GM18499 (cell line): ENCODE data around the gene MDM4.

Experiments used
- ATAC-seq: cut with Tn5 transposase; IDR thresholded peaks from one replicate; pipeline ENCODE4 v1.9.1; 2021; ENCODE audit warnings: moderate number of reproducible peaks; ENCODE audit not compliant: insufficient read depth, unreplicated experiment

Gene MDM4

GRCh38 chr1:204575221-204576190, 59.3 kb downstream of the MDM4 start:
- no peak for ATAC-seq

- ATAC-seq: no peak
Observed at GRCh38 chr1:204576422-204576821, 60.2 kb downstream of the MDM4 start.

DNA sequence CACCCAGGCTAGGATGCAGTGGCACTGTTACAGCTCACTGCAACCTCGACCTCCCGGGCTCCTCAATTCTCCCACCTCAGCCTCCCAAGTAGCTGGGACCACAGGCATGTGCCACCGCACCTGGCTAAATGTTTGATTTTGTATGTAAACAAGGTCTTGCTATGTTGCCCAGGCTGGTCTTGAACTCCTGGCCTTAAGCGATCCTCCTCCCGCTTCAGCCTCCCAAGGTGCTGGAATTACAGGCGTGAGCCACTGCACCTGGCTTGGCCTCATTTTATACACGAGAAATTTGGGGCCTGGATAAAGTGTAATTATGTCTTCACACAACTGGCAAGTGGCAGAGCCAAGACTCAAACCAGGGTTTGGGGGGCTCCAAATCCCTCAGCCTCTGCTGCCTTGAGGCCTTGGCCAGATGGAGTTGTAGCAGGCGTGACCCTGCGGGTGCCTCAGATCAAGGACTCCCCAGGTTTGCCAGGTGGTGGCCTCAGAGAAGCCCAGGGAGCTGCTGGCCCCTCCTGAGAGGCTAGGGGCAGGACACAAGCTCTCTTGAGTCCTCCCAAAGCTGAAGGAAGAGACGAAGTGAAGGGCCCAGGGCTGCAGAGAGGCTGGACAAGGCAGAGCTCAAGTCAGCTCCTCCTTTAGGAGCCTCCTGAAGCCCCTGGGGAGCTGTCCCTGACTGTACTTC, 61.7 kb downstream of the MDM4 start:
- ATAC-seq: no peak

GRCh38 chr1:204578867-204579664, 62.9 kb downstream of the MDM4 start:
- ATAC-seq: no peak

- ATAC-seq: no peak
Observed at GRCh38 chr1:204579681-204580080, 63.5 kb downstream of the MDM4 start.

DNA sequence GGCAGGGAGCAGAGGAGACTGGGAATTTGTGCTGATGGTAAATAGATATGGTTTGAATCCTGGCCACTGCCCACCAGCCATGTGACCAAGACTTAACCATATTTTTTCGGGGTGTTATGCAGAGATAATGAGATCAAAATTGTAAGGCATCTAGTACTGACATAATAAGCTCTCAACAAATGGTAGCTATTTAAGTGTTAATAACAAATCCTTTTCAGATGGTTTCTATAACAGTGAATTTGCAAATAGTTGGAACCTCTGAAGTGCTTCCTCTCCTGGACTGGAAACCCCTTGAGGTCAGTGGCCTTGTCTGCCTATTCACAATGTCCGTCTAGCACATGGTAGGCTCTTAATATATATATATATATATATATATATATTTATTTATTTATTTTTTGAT, 64.7 kb downstream of the MDM4 start:
- no peak for ATAC-seq

DNA sequence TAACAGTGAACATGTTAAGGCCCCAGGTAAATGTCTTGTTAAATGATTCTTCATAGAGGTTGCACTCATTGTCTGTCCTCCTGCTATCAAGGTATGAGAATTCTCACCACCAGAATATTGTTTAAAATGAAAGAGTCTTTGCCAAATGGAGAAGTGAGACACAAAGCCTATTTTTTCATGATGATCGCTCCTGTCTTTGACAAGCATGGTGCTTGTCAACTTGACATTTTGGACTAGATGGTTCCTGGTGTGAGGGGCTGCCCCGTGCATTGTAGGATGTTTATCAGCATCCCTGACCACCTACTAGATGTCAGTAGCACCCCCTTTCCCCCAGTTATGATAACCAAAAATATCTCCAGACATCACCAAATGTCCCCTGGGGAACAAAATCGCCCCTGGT, 65.6 kb downstream of the MDM4 start:
- no peak for ATAC-seq

- ATAC-seq: no peak
Observed at GRCh38 chr1:204583909-204584632, 67.9 kb downstream of the MDM4 start.

- no peak for ATAC-seq
Observed at GRCh38 chr1:204584699-204585372, 68.6 kb downstream of the MDM4 start.

DNA sequence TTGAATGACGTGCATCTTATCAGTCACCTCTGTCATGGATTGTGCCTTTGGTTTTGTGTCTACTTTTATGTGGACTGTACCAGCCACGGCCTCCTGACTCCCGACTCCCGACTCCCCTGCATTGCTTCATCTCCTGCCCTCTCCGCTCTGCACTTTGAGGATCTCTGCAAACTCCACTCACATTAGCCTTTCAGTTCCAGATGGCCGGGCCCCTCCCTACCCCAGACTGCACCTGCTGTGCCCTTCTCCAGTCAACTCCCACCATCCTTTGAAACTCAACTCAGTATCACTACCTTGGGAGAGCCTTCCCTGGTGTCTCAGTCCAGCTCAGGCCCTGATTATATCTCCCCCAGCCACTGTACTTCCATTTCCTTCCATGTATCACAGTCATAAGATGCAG, 71.4 kb downstream of the MDM4 start:
- ATAC-seq: no peak

DNA sequence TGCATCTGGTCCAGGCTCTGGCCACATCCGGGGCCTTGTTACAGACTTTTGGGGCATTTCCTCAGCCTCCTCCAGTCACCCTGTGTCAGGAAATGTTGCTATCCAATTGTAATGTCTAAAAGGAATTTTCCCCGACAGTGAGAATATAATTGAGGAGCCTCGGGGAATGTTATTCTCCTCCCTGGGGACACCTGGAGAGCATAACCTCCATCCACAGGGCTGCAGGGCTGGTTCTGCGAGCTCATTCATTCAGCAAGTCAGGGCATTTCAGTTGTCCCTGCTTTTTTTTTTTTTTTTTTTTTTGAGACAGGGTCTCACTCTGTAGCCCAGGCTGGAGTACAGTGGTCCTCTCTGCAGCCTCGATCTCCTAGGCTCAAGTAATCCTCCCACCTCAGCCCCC, 72.6 kb downstream of the MDM4 start:
- no peak for ATAC-seq

DNA sequence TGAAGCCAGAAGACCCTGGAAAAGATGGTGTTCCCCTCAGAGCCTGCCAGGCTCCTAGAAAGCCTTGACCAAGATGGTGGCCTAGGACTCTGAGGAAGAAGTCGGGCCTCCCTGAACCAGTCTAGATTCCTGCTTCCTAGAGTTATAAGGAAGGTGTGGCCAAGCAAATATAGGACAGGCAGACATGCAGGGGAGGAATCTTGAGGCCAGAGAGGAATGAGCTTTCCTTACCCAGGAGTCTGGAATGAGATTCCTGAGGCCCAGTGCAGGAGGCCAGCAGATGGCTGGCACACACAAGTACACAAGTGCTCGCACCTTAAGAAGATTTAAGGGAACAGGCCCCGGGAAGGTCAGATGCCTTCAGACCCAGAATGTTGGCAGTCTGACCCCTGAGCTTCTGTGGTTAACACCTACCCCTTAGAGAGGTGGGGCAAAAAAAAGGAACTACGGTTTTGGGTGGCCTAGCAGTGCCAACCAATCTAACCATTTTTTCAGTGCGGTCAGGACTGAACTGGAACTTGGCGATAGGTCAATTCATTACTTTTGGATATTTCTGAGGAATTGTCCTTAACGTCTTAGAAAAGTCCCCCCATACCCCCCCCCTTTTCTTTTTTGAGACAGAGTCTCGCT, 73.3 kb downstream of the MDM4 start:
- no peak for ATAC-seq

DNA sequence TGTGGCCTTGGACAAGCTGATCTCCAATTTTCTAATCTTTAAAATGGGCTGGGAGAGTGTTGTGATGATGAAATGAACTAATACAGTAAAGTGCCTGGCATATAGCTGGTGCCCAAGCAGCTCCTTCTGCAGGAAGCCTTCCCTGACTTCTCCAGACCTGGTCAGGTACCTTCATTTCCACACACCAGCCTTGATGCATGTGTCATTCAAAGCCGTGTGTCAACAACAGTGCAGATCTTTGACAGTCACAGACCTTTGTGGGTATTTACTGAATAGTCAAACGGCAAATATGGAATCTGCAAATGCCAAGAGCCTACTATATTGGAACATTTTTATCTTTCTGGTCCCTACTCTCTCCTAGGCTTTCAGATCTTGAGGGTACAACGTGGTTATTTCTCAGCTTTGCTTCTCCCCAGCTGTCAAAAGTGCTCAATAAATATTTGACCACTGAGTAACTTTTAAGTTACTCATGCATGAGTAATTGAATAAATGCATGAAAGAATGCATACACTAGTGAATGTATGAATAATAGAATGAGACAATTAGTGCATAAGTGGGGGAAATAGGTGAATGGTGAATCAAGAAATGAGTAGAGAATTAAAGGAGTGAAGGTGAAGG, 75.4 kb downstream of the MDM4 start:
- no peak for ATAC-seq

DNA sequence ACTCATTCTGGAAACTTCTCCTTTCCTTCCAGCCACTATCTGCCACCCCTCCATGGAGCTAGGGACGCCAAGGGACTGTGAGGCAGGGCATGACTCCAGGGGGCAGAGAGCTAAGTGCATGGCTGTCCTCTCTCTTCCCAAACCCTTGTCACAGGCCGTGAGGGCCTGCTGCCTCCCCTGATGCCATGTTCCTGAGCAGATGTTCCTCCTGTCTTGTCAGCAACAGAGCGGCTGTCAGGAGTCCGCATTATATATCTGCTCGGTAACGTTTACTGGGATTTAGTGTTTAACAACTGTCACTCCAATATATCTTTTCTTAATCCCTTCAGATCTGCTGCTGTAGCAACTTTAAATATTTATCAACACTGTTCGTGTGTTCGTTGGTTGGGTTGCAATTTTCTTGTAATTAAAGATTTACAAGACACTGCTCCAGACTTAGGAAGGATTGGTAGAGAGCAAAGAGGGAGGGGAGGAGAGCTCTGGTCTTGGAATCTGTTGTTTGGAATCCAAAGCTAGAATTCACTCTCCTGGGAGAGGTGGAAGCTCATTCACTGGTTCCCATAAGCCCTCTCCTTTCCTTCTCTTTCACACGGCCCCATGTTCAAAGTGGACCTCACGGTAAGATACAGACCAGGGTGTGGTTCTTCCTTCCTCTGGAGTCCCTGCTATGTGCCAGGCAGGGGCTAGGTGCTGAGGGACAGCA, 76.2 kb downstream of the MDM4 start:
- no peak for ATAC-seq

- ATAC-seq: no peak
Observed at GRCh38 chr1:204598319-204598969, 82.2 kb downstream of the MDM4 start.

DNA sequence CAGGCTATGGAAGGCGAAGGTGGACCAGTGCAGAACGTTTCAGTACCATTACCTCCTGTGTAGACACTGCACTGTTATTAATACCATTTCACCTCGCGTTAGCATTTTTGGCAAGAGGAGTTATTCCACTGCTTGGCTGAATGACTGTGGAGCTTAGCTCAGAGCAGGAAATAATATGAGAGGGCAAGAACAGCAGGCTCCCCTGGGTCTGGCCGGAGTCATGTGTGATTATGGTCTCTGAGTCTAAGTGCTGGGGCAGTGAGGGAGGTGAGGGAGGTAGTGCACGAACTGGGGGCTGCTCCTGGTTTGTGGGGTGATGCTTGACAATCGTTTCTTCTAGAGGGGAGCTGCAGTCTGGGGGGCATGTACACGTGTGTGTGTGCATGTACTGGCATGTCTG, 82.9 kb downstream of the MDM4 start:
- ATAC-seq: no peak

DNA sequence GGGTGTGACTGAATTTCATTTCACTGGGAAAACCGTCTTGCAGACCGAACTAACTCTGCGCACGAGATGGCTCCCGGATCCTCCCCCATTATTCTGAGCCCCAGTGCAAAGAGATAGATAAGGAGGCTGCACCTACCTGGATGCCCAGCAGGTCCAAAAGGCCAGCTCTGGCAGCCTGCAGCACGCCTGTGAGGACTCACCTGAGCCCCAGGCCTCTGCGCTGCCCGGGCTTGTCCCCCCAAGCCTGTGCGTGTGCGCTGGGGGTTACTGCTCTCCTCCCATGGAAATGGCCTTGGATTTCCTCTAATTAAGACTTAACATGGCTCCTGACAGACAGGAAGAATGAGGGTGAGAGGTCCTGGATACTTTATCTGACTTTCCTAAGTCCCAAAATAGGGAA, 83.4 kb downstream of the MDM4 start:
- ATAC-seq: no peak

DNA sequence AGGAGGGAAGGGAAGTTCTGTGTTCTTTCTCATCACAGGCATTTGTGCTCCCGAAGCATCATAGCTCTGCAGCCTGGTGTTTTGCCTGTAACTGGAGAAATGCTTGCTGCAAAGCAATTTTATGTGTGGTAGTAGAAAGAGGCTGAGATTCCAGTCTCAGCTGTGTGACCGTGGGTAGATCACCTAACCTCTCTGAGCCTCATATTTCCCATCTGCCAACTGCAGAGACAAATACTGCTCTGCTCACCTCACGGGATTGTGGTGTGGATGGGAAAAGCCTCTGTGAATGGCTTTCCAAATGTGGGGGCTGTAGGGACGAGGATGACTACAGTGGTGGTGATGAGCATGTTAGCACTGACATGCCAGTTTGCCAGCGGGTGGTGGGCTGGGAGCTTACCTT, 84.0 kb downstream of the MDM4 start:
- ATAC-seq: no peak
